Activated naive CD8-positive, alpha-beta T cell (primary cell): ENCODE data around the gene RNF144A.
"Not testable (repeated sequence)": the region's sequence is repeated elsewhere in the genome, so short reads cannot be mapped to it uniquely, and the experiment has no call there.

Experiments used
- H3K27ac Mint-ChIP-seq: one replicate; pipeline ENCODE4 v1.8.0; 2021; ENCODE audit warnings: mixed read lengths
- H3K27me3 Mint-ChIP-seq: one replicate; pipeline ENCODE4 v1.8.0; 2021; ENCODE audit warnings: mixed read lengths
- H3K36me3 Mint-ChIP-seq: one replicate; pipeline ENCODE4 v1.8.0; 2021; ENCODE audit warnings: mixed read lengths
- H3K4me1 Mint-ChIP-seq: one replicate; pipeline ENCODE4 v1.8.0; 2021; ENCODE audit warnings: low read depth, mixed read lengths
- H3K4me3 Mint-ChIP-seq: one replicate; pipeline ENCODE4 v1.8.0; 2021; ENCODE audit warnings: mild to moderate bottlenecking, mixed read lengths
- H3K9me3 Mint-ChIP-seq: one replicate; pipeline ENCODE4 v1.8.0; 2021; ENCODE audit warnings: low read depth, mixed read lengths

Gene RNF144A

GRCh38 chr2:7001395-7001794 is 84.2 kb downstream of the RNF144A start:
- H3K4me1 Mint-ChIP-seq, result peaks cover 22% of the 10 kb centered on the region
- H3K4me3 Mint-ChIP-seq, H3K9me3 Mint-ChIP-seq, H3K27me3 Mint-ChIP-seq, H3K27ac Mint-ChIP-seq: not testable (repeated sequence)
- peaks cover 14% of the 10 kb centered on the region for H3K36me3 Mint-ChIP-seq

- H3K4me3 Mint-ChIP-seq, result no peak overlapping the region
- peaks cover 12% of the 10 kb centered on the region for H3K36me3 Mint-ChIP-seq
- no peaks in the 10 kb centered on the region for H3K27me3 Mint-ChIP-seq
- no peaks in the 10 kb centered on the region for H3K9me3 Mint-ChIP-seq
- peaks cover 15% of the 10 kb centered on the region for H3K4me1 Mint-ChIP-seq
- H3K27ac Mint-ChIP-seq, result no peak overlapping the region
Measured at GRCh38 chr2:7003895-7004294, 86.7 kb downstream of the RNF144A start.

GRCh38 chr2:7004636-7005035 is 87.4 kb downstream of the RNF144A start:
- H3K4me3 Mint-ChIP-seq, result no peak overlapping the region
- no peaks in the 10 kb centered on the region for H3K27me3 Mint-ChIP-seq
- H3K36me3 Mint-ChIP-seq, result peaks cover 11% of the 10 kb centered on the region
- no peaks in the 10 kb centered on the region for H3K9me3 Mint-ChIP-seq
- no peak overlapping the region for H3K27ac Mint-ChIP-seq
- peaks cover 15% of the 10 kb centered on the region for H3K4me1 Mint-ChIP-seq

GRCh38 chr2:7007488-7007845 is 90.3 kb downstream of the RNF144A start:
- Mint-ChIP-seq H3K4me1 (peaks cover 13% of the 10 kb centered on the region), H3K9me3 (no peaks in the 10 kb centered on the region), H3K27me3 (no peaks in the 10 kb centered on the region), H3K36me3 (peaks cover 7% of the 10 kb centered on the region), H3K4me3 (no peak overlapping the region), H3K27ac (no peak overlapping the region)

- peaks cover 18% of the 10 kb centered on the region for H3K4me1 Mint-ChIP-seq
- no peak overlapping the region for H3K27ac Mint-ChIP-seq
- peaks cover 7% of the 10 kb centered on the region for H3K36me3 Mint-ChIP-seq
- H3K9me3 Mint-ChIP-seq, result no peaks in the 10 kb centered on the region
- no peak overlapping the region for H3K4me3 Mint-ChIP-seq
- no peaks in the 10 kb centered on the region for H3K27me3 Mint-ChIP-seq
Measured at GRCh38 chr2:7007846-7008741, 90.9 kb downstream of the RNF144A start.

GRCh38 chr2:7009207-7009911 is 92.1 kb downstream of the RNF144A start:
- Mint-ChIP-seq H3K9me3 (no peaks in the 10 kb centered on the region), H3K36me3 (peaks cover 4% of the 10 kb centered on the region), H3K4me1 (peaks cover 30% of the 10 kb centered on the region), H3K27me3 (no peaks in the 10 kb centered on the region), H3K4me3 (no peak overlapping the region), H3K27ac (peak overlapping the region; percentile 59)

- H3K27me3 Mint-ChIP-seq, result no peaks in the 10 kb centered on the region
- H3K4me1 Mint-ChIP-seq, result peaks cover 31% of the 10 kb centered on the region
- H3K9me3 Mint-ChIP-seq, result no peaks in the 10 kb centered on the region
- H3K36me3 Mint-ChIP-seq, result peaks cover 4% of the 10 kb centered on the region
- H3K27ac Mint-ChIP-seq, result peak overlapping the region; percentile 41
- no peak overlapping the region for H3K4me3 Mint-ChIP-seq
Measured at GRCh38 chr2:7010391-7011054, 93.3 kb downstream of the RNF144A start.

- Mint-ChIP-seq H3K27me3 (no peaks in the 10 kb centered on the region), H3K4me1 (peaks cover 31% of the 10 kb centered on the region), H3K36me3 (peaks cover 4% of the 10 kb centered on the region), H3K27ac (no peak overlapping the region), H3K9me3 (no peaks in the 10 kb centered on the region), H3K4me3 (no peak overlapping the region)
Measured at GRCh38 chr2:7011356-7012083, 94.3 kb downstream of the RNF144A start.

- Mint-ChIP-seq H3K9me3 (no peaks in the 10 kb centered on the region), H3K4me3 (no peak overlapping the region), H3K36me3 (peaks cover 4% of the 10 kb centered on the region), H3K27ac (no peak overlapping the region), H3K27me3 (no peaks in the 10 kb centered on the region), H3K4me1 (peaks cover 31% of the 10 kb centered on the region)
Measured at GRCh38 chr2:7012141-7012764, 95.0 kb downstream of the RNF144A start.

- Mint-ChIP-seq H3K4me3 (no peak overlapping the region), H3K9me3 (no peaks in the 10 kb centered on the region), H3K27me3 (no peaks in the 10 kb centered on the region), H3K27ac (peak overlapping the region; percentile 52), H3K36me3 (peaks cover under 1% of the 10 kb centered on the region), H3K4me1 (peaks cover 31% of the 10 kb centered on the region)
Measured at GRCh38 chr2:7013471-7014160, 96.4 kb downstream of the RNF144A start.

- H3K4me3 Mint-ChIP-seq, result no peak overlapping the region
- H3K4me1 Mint-ChIP-seq, result peaks cover 28% of the 10 kb centered on the region
- H3K27ac Mint-ChIP-seq, result peak overlapping the region; percentile 16
- peaks cover 2% of the 10 kb centered on the region for H3K36me3 Mint-ChIP-seq
- no peaks in the 10 kb centered on the region for H3K27me3 Mint-ChIP-seq
- H3K9me3 Mint-ChIP-seq, result no peaks in the 10 kb centered on the region
Measured at GRCh38 chr2:7014174-7014640, 97.0 kb downstream of the RNF144A start.

- Mint-ChIP-seq H3K9me3 (no peaks in the 10 kb centered on the region), H3K36me3 (peaks cover 2% of the 10 kb centered on the region), H3K4me3 (no peak overlapping the region), H3K27ac (peak overlapping the region; percentile 51), H3K4me1 (peaks cover 27% of the 10 kb centered on the region), H3K27me3 (no peaks in the 10 kb centered on the region)
Measured at GRCh38 chr2:7015007-7015950, 98.1 kb downstream of the RNF144A start.

- H3K4me3 Mint-ChIP-seq, result no peak overlapping the region
- H3K27ac Mint-ChIP-seq, result no peak overlapping the region
- H3K36me3 Mint-ChIP-seq, result peaks cover 2% of the 10 kb centered on the region
- H3K9me3 Mint-ChIP-seq, result no peaks in the 10 kb centered on the region
- no peaks in the 10 kb centered on the region for H3K27me3 Mint-ChIP-seq
- H3K4me1 Mint-ChIP-seq, result peaks cover 25% of the 10 kb centered on the region
Measured at GRCh38 chr2:7016148-7016547, 98.9 kb downstream of the RNF144A start.
